ENCODE results near the gene FAM227B. TPM values are rescaled to one million over a fixed set of nuclear protein-coding genes. Genes with fewer than 3 reads are reported as not detected.
"Not testable (repeated sequence)": the region's sequence is repeated elsewhere in the genome, so short reads cannot be mapped to it uniquely, and the experiment has no call there.

Gene FAM227B
- total RNA-seq, 4 donors from 2014 or later, result 1.1 to 4.1 (median 2.9) TPM

GRCh38 chr15:49622561-49622960, 1.9 kb upstream of the FAM227B start:
- TF ChIP-seq CTCF (IDR thresholded peaks at IDR 0.05) (no peak), POLR2A (IDR thresholded peaks at IDR 0.05) (no peak)
- H3K4me3 ChIP-seq, result no peak overlapping the region
- no peak overlapping the region for H3K27ac ChIP-seq

GRCh38 chr15:49621887-49622286, 1.3 kb upstream of the FAM227B start:
- Histone ChIP-seq H3K36me3 (peaks cover 0 to 17% (median 0%) of the 10 kb centered on the region in 3 donors), H3K4me3 (peak overlapping the region; percentile 64 to 81 (median 66)), H3K27me3 (no peaks in the 10 kb centered on the region), H3K27ac (peak overlapping the region in 1 of 4 donors; percentile 97), H3K9me3 (peaks cover 0 to 5% (median 0%) of the 10 kb centered on the region in 4 donors), H3K4me1 (no peaks in the 10 kb centered on the region)
- DNase-seq, result no peak
- TF ChIP-seq CTCF (IDR thresholded peaks at IDR 0.05) (no peak), POLR2A (IDR thresholded peaks at IDR 0.05) (no peak)

More at GRCh38 chr15:49622561-49622960, 1.9 kb upstream of the FAM227B start:
- peaks cover 0 to 3% (median 0%) of the 10 kb centered on the region in 4 donors for H3K4me1 ChIP-seq
- no peaks in the 10 kb centered on the region for H3K27me3 ChIP-seq
- H3K9me3 ChIP-seq, result peaks cover 0 to 5% (median 0%) of the 10 kb centered on the region in 4 donors
- DNase-seq, result no peak
- peaks cover 0 to 17% (median 0%) of the 10 kb centered on the region in 3 donors for H3K36me3 ChIP-seq

GRCh38 chr15:49621401-49621811, 788 bp upstream of the FAM227B start:
- Histone ChIP-seq H3K27ac (peak overlapping the region in 3 of 4 donors; percentile 85 to 97 (median 85)), H3K4me3 (peak overlapping the region; percentile 64 to 81 (median 66)), H3K36me3 (peaks cover 0 to 17% (median 0%) of the 10 kb centered on the region in 3 donors), H3K4me1 (no peaks in the 10 kb centered on the region), H3K9me3 (peaks cover 0 to 5% (median 0%) of the 10 kb centered on the region in 4 donors), H3K27me3 (no peaks in the 10 kb centered on the region)
- no peak for DNase-seq
- no peak for TF ChIP-seq CTCF (IDR thresholded peaks at IDR 0.05)
- no peak for TF ChIP-seq POLR2A (IDR thresholded peaks at IDR 0.05)

GRCh38 chr15:49620199-49620598, 419 bp downstream of the FAM227B start:
- DNase-seq, result no peak
- TF ChIP-seq CTCF (IDR thresholded peaks at IDR 0.05) (peak in 4 of 6 experiments; percentile 11 to 60 (median 37)), POLR2A (IDR thresholded peaks at IDR 0.05) (no peak)
- H3K4me1 ChIP-seq, result no peaks in the 10 kb centered on the region

GRCh38 chr15:49619226-49619625, 1.4 kb downstream of the FAM227B start:
- DNase-seq, result no peak
- Histone ChIP-seq H3K27ac (peak overlapping the region in 1 of 4 donors; percentile 94), H3K36me3 (no peaks in the 10 kb centered on the region), H3K27me3 (no peaks in the 10 kb centered on the region), H3K4me3 (no peak overlapping the region), H3K4me1 (no peaks in the 10 kb centered on the region), H3K9me3 (peaks cover 0 to 5% (median 0%) of the 10 kb centered on the region in 4 donors)
- TF ChIP-seq POLR2A (IDR thresholded peaks at IDR 0.05), result no peak
- no peak for TF ChIP-seq CTCF (IDR thresholded peaks at IDR 0.05)

More at GRCh38 chr15:49620199-49620598, 419 bp downstream of the FAM227B start:
- no peaks in the 10 kb centered on the region for H3K9me3 ChIP-seq
- peak overlapping the region; percentile 64 to 81 (median 66) for H3K4me3 ChIP-seq
- peak overlapping the region; percentile 85 to 97 (median 90) for H3K27ac ChIP-seq
- H3K36me3 ChIP-seq, result peaks cover 0 to 5% (median 0%) of the 10 kb centered on the region in 3 donors
- H3K27me3 ChIP-seq, result no peaks in the 10 kb centered on the region

- not testable (repeated sequence) for H3K27me3 ChIP-seq, H3K4me1 ChIP-seq, DNase-seq, H3K9me3 ChIP-seq, H3K36me3 ChIP-seq, H3K4me3 ChIP-seq, H3K27ac ChIP-seq
Measured at GRCh38 chr15:49612240-49612639, 8.4 kb downstream of the FAM227B start.
